Measurements from ENCODE around the gene UBASH3B.
"Not testable (repeated sequence)": the region's sequence is repeated elsewhere in the genome, so short reads cannot be mapped to it uniquely, and the experiment has no call there.

The UBASH3B gene, protein sequence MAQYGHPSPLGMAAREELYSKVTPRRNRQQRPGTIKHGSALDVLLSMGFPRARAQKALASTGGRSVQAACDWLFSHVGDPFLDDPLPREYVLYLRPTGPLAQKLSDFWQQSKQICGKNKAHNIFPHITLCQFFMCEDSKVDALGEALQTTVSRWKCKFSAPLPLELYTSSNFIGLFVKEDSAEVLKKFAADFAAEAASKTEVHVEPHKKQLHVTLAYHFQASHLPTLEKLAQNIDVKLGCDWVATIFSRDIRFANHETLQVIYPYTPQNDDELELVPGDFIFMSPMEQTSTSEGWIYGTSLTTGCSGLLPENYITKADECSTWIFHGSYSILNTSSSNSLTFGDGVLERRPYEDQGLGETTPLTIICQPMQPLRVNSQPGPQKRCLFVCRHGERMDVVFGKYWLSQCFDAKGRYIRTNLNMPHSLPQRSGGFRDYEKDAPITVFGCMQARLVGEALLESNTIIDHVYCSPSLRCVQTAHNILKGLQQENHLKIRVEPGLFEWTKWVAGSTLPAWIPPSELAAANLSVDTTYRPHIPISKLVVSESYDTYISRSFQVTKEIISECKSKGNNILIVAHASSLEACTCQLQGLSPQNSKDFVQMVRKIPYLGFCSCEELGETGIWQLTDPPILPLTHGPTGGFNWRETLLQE

GRCh38 chr11:122655527-122656072, at the start of gene UBASH3B:
Gene UBASH3B, plus strand, starts transcription at chr11:122655722. Its CDS starts 328 bp downstream, at chr11:122656050.
- peak; percentile 62 for DNase-seq

- DNase-seq, result not testable (repeated sequence)
These were observed 48.4 kb upstream of the UBASH3B start for GRCh38 chr11:122607162-122607561.

- no peak for DNase-seq
These were observed 43.2 kb upstream of the UBASH3B start for GRCh38 chr11:122612123-122612824.

DNA sequence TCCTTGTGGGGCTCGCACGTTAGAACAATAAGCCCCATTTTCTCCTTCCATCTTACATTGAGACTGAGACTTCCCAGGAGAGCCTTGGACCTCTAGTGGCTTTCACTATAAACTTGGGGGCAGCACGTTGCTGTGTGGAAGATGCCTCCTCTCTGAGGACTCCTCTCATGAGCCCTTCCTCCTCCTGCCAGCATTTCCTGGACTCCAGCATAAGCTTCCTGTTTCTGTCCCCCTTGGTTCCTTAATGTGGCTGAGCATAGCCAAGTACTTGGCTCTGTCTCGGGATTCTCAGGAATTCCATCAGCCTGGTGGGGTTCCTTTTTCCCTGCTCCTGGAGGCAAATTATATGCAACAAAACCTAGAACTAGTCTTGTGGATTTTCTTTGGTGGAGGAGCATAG, 38.8 kb upstream of the UBASH3B start:
- no peak for DNase-seq

GRCh38 chr11:122617297-122617696, 38.2 kb upstream of the UBASH3B start:
- DNase-seq, result no peak

DNA sequence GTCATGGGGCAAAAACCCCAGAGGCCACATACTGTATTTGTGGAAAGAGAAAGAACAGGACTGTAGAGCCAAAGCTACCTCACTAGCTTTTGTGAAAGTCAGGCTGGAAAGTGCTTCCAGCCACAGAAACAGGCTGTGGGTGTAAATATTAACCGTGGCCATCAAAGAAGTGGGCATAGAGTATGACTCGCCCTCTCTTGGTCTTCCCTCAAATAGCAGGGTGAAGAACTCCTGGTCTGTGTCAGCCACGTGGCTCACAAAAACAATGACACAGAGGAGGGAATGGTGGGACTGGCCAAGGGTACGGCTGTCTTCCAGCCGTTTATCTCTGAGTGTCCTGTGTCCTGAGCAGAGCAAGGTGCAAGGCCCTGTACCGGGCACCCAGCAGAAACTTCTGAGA, 37.6 kb upstream of the UBASH3B start:
- no peak for DNase-seq

- no peak for DNase-seq
These were observed 36.6 kb upstream of the UBASH3B start for GRCh38 chr11:122618927-122619326.

DNA sequence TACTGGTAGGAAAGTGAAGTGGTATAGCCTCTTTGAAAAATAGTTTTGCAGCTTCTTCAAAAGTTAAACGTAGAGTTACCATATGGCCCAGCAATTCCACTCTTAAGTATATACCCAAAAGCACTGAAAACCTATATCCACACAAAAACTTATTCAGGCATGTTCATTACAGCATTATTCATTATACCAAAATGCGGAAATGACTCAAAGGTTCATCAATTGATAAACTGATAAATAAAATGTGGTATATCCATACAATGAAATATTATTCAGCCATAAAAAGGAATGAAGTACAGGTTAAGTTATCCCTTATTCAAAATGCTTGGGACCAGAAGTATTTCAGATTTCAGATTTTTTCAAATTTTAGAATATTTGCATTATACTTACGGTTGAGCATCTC, 35.8 kb upstream of the UBASH3B start:
- DNase-seq, result no peak

GRCh38 chr11:122625501-122625900, 30.0 kb upstream of the UBASH3B start:
- DNase-seq, result not testable (repeated sequence)

GRCh38 chr11:122625976-122626665, 29.4 kb upstream of the UBASH3B start:
- DNase-seq, result no peak

GRCh38 chr11:122627745-122628144, 27.8 kb upstream of the UBASH3B start:
- DNase-seq, result no peak

- peak; percentile 63 for DNase-seq
These were observed 26.5 kb upstream of the UBASH3B start for GRCh38 chr11:122628810-122629555.

DNA sequence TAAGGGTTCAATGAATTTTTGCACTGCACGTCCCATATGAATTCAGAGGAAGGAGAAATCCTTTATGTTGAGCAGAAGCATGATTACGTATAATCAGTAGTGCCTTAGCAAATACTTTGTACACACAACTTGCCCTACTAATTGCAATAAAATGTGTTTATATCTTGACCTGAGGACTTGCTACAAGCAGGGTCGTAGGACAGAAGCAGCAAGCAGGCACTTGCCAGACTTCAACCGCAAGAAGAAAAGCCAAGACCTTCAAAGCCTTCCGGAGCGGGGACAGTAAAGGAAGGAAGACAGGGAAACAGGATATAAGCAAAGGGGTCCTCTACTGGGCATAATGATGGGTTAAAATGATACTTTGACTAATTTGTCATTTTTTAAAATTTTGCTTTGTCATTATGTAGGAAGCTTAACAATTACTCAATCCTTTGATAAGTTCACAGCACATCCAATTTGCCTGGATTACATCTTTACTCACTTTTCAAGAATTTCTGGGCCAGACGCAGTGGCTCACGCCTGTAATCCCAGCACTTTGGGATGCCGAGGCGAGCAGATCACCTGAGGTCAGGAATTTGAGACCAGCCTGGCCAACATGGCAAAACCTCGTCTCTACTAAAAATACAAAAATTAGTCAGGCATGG, 23.2 kb upstream of the UBASH3B start:
- no peak for DNase-seq

GRCh38 chr11:122633219-122633829, 22.2 kb upstream of the UBASH3B start:
- no peak for DNase-seq

DNA sequence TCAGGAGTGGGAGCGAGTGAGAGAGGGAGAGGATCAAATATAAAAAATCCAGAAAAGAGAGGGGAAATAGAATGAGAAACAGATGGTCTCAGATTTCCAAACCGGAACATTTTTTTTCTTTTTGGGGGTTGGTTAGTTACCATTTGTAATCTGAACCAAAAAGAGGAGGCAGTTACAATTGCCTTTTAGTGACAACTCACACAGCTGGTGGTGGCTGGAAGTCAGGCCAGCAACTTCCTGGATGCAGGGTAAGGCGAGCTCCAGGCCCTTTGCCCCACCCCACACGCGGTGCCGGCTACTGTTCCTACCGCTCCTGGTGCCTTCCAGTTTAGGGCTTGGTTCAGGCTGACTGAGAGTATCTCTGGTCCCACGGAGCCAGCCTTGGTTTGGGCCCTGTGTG, 21.0 kb upstream of the UBASH3B start:
- no peak for DNase-seq

DNA sequence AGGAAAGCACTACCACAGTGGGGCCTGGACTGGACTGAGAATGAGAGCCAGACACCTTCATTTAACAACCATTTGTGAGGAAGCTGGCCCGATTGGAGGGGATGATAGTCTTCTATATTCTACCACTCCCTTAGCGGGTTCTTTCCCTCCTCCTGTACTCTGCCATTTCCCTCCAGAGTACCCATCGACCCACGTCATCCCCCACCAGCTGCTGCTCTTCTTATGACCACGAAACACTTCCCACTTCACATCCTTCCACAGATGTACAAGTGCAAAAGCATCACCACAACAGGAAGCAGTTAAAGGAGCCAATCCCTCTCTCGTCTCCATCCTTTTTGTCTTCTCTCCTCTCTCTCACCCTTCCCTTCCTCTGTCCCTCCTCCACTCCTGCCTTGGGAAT, 18.0 kb upstream of the UBASH3B start:
- DNase-seq, result no peak

- no peak for DNase-seq
These were observed 13.0 kb upstream of the UBASH3B start for GRCh38 chr11:122642472-122642922.

DNA sequence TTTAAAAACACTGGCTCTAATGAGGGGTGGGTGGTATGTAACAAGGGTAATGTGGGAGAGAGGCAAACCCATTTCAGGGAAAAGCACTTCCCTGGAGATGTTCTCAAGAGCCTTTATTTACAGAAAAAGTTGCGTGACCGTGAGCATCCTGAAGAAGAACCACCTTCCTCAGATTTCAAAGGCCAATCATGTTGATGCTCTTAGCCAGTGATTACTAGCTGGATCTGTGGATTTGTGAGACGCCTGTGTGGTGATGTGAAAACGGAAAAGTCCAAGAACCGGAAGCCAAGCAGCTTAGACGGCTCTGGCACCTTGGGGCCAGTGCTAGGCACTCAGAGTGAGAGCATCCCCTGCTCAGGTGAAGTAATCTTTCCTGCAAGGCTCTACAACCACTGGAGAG, 12.6 kb upstream of the UBASH3B start:
- DNase-seq, result no peak

- DNase-seq, result no peak
These were observed 9.7 kb upstream of the UBASH3B start for GRCh38 chr11:122645847-122646246.

DNA sequence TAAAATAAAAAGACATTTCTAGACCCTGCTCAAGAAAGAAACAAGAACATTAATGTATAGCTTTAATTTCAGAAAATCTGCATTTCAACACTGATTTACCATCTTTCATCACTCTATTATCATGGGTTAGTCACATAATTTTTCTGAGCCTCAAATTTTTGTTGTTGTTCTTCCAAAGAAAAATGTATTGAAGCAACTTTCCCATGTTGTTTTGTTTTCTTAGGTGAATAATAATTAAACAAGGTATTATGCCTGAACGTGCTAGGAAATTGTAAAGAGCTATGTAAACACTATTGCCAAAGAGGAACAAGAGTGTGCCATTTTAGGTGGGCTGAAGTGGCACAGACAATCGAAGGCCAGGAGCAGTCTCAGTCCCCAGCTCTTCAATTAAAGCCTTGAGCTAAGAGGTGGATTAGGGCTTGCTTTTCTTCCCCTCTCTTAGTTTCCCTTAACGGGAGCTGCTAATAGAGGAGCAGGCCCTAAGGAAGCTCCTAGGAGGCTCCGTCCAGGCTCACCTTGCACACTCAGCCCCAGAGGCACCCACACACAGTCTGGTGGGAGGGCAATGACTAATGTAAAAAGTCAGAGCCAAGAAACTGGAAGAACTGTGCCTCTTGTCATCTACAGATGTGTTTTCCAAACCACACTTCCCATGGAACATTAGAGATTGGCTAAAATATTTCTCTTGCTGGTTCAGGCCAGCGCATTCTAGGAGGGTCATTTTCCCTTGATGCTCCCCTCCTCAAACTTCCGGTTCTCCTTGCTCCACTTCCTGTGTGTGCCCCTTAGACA, 8.8 kb upstream of the UBASH3B start:
- DNase-seq, result no peak
